ENCODE measurements around the gene HES1. TPM values are rescaled to one million over a fixed set of nuclear protein-coding genes. Genes with fewer than 3 reads are reported as not detected.

Gene HES1
- 2.8 and 7.9 TPM in 2 replicates for total RNA-seq

GRCh38 chr3:194135806-194136518 is at the start of gene HES1:
HES1 (plus strand) TSS chr3:194136148; CDS start chr3:194136381, 233 bp downstream.

Other genes with a start within 250 kb of the HES1 start
- gene CPN2, start 215.2 kb downstream of the HES1 start, total RNA-seq, result not detected in 2 replicates
- 3.8 and 4.2 TPM in 2 replicates for gene LRRC15, start 233.6 kb downstream of the HES1 start, total RNA-seq